Measurements from ENCODE around the gene NRXN3.

NRXN3 gene

DNA sequence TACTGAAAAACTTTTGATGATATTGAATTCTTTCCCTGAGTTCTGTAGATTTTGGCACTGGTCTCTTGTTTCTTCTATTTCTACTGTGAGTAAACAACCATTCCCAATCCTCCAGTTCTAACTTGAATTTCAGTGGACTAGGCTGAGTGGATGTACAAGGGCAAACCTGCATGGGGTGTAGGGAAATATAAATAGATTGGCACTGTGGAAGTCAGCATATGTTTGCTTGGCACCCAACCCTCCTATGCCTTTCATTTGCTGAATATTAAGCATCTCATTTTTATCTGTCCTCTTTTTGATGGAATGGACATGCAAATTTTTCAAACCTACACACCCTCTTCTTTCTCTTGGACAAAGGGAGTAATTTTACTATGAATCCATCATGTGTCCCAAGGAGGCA, 1212.9 kb downstream of the NRXN3 start:
- TF ChIP-seq, protein P1, sequence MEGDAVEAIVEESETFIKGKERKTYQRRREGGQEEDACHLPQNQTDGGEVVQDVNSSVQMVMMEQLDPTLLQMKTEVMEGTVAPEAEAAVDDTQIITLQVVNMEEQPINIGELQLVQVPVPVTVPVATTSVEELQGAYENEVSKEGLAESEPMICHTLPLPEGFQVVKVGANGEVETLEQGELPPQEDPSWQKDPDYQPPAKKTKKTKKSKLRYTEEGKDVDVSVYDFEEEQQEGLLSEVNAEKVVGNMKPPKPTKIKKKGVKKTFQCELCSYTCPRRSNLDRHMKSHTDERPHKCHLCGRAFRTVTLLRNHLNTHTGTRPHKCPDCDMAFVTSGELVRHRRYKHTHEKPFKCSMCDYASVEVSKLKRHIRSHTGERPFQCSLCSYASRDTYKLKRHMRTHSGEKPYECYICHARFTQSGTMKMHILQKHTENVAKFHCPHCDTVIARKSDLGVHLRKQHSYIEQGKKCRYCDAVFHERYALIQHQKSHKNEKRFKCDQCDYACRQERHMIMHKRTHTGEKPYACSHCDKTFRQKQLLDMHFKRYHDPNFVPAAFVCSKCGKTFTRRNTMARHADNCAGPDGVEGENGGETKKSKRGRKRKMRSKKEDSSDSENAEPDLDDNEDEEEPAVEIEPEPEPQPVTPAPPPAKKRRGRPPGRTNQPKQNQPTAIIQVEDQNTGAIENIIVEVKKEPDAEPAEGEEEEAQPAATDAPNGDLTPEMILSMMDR (IDR thresholded peaks at IDR 0.05) = no peak

DNA sequence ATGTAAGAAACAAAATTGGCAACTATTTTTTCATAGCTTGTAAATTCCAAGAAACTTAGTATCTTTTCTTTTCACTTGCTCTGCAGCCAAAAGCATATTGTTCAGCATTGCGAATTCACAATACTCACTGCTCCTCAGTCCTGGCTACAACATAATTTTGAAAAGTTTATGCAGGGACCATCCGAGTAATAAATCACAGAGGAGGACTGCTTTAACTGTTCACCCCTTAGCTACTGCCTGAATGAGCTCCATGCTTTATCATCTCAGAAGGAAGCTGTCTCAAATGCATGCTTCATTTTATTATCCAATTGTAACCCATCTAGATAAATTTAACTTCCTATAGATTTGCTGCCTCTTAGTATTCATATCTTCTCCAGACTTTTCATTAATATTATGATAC, 1213.3 kb downstream of the NRXN3 start:
- TF ChIP-seq, protein P1 (IDR thresholded peaks at IDR 0.05) = no peak

DNA sequence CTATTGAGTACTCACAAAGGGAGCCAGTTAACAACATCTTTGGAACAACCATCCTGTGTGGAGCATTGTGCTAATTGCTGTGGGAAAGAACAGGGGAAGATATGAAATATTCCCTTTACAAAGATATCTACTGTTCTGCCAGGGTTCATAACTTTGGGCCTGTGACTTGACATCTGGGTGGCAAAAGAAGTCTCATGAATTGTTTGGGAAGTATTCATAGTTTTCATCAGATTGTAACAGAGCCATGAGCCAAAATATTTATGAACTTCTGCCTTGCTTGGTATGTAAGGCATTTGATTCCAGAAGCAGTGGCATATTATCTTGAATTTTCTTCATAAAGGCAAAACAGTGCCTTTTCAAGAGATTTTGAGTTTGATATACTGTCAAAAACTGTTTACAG, 1224.9 kb downstream of the NRXN3 start:
- TF ChIP-seq, protein P1 (IDR thresholded peaks at IDR 0.05) = no peak

DNA sequence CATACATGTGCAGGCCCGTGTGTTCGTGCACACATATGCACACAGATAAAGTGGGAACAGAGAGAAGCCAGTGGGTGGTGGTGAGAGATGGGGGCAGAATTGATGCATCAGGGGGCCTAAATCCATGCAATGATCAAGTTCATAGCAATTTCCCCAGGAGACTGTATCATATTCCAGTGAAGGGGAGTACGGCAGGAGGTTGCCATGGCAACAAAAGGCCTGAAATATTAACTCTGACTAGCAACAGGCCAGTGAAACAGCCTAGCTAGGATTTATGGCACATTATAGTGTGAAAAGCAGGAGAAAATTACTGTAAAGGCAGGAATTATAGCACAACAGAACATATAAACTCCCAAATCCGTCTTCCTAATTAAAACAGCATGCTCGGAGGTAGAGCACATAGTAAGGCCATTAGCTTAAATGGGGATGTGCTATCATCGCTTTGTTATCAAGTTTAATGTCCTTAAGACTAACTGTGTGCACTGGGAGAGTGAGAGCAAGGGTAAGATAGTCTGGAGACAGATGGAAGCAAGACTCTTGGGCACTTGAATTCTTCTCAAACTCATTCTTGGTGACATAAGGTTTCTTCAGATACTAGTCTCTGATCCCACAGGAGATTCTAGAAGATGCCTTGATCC, 1234.8 kb downstream of the NRXN3 start:
- TF ChIP-seq, protein P1 (IDR thresholded peaks at IDR 0.05) = no peak

DNA sequence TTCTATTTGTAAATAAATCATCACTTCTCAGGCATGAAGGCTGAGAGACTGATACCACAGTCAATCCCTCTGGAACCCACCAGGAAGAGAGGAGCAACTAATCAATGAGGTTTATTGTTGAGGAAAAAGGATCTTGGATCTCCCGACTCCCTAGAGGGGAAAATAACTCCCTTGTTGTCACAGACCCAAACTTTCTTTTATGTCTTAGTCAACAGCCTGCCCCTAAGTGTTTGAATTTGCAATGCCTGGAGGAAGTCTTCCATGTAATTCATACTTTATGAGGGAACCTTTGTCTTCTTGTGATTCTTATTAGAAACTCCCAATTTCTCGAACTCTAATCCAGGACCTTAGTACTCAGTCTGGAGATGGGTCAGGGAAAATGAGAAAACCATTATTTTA, 1235.3 kb downstream of the NRXN3 start:
- TF ChIP-seq, protein P1 (IDR thresholded peaks at IDR 0.05) = no peak

DNA sequence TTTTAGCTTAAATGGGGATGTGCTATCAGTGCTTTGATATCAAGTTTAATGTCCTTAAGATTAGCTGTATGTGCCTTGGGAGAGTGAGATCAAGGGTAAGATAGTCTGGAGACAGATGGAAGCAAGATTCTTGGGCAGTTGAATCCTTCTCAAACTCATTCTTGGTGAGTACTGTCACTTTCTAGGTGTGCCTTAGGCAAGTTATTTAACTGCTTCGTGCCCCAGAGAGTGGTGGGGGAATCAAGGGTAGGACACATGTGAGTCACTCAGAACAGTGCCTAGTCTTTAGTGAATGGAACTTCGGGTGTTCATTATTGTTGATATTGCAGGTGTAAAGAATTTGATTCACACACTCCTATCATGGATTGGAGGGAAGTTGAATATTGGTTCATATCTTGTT, 1237.4 kb downstream of the NRXN3 start:
- TF ChIP-seq, protein P1 (IDR thresholded peaks at IDR 0.05) = no peak

DNA sequence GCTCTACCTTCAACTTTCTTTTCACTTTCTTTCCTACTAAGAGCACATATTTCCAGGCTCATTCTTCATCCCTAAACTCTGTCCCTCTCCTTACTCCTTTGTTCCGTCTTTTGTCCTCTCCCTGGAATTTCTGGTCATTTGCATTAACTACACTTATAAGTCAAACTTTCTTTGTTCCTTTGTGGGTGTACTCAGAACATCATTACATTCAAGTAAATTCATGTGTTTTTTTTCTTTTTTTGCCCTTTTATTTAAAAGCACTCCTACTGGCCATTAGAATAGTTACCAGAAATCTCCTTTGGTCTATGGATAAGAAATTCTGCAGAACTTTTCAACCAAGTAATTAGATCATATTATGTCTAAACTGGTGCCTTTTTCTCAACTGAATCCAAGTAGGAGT, 1238.5 kb downstream of the NRXN3 start:
- TF ChIP-seq, protein P1 (IDR thresholded peaks at IDR 0.05) = no peak

Measured in LNCAP (cell line).